Chondrocyte (in vitro differentiated cells): ENCODE results near the gene PHF5A. TPM values are rescaled to one million over a fixed set of nuclear protein-coding genes. Genes with fewer than 3 reads are reported as not detected.

Experiments used
- DNase-seq: peaks from one replicate; pipeline ENCODE4 v3.0.0; 2021; ENCODE audit warnings: mixed read lengths, low spot score
- H3K27ac Mint-ChIP-seq: one replicate; pipeline ENCODE4 v1.8.0; 2021; ENCODE audit warnings: mild to moderate bottlenecking, moderate library complexity, mixed read lengths; ENCODE audit not compliant: unreplicated experiment
- H3K27me3 Mint-ChIP-seq: 2 replicates; pipeline ENCODE4 v1.8.0; 2021; ENCODE audit warnings: low read depth, mixed read lengths
- H3K36me3 Mint-ChIP-seq: 2 replicates; pipeline ENCODE4 v1.8.0; 2021; ENCODE audit warnings: low read depth, mixed read lengths
- H3K4me1 Mint-ChIP-seq: 2 replicates; pipeline ENCODE4 v1.8.0; 2021; ENCODE audit warnings: low read depth, mild to moderate bottlenecking, mixed read lengths
- H3K4me3 Mint-ChIP-seq: one replicate; pipeline ENCODE4 v1.8.0; 2021; ENCODE audit warnings: mild to moderate bottlenecking, moderate library complexity, mixed read lengths; ENCODE audit not compliant: unreplicated experiment
- H3K9me3 Mint-ChIP-seq: 2 replicates; pipeline ENCODE4 v1.8.0; 2021; ENCODE audit warnings: low read depth, mixed read lengths
- CTCF ChIP-seq: fragments of 200-600 bp; sonication (generic); IDR thresholded peaks from 2 replicates; pipeline ENCODE4 v1.5.0; 2021; ENCODE audit warnings: antibody characterized with exemption, mild to moderate bottlenecking, moderate library complexity
- total RNA-seq: library from RNA; stranded (reverse); gene quantifications from 3 replicates; pipeline ENCODE4 v1.2.1, GENCODE V29; 2021

Gene PHF5A
- total RNA-seq, 1 donor from 2014 or later, result 26.8 TPM

GRCh38 chr22:41458161-41458728, 10.2 kb downstream of the PHF5A start:
- no peak overlapping the region for H3K4me3 Mint-ChIP-seq
- no peak for TF ChIP-seq CTCF
- peak; percentile 13 for DNase-seq
- no peaks in the 10 kb centered on the region for H3K9me3 Mint-ChIP-seq
- no peaks in the 10 kb centered on the region for H3K4me1 Mint-ChIP-seq
- no peak overlapping the region for H3K27ac Mint-ChIP-seq
- H3K36me3 Mint-ChIP-seq, result peaks cover 14% of the 10 kb centered on the region
- no peaks in the 10 kb centered on the region for H3K27me3 Mint-ChIP-seq

GRCh38 chr22:41448189-41448808, 20.2 kb downstream of the PHF5A start:
- Mint-ChIP-seq H3K27ac (peak overlapping the region; percentile 99), H3K36me3 (peaks cover 2% of the 10 kb centered on the region), H3K27me3 (no peaks in the 10 kb centered on the region), H3K9me3 (no peaks in the 10 kb centered on the region), H3K4me3 (peak overlapping the region; percentile 97), H3K4me1 (peaks cover 18% of the 10 kb centered on the region)
- DNase-seq, result peak; percentile 95
- TF ChIP-seq CTCF, result no peak

- H3K4me3 Mint-ChIP-seq, result peak overlapping the region; percentile 97
- DNase-seq, result peak; percentile 95
- peaks cover 2% of the 10 kb centered on the region for H3K36me3 Mint-ChIP-seq
- no peaks in the 10 kb centered on the region for H3K9me3 Mint-ChIP-seq
- TF ChIP-seq CTCF, result no peak
- peak overlapping the region; percentile 99 for H3K27ac Mint-ChIP-seq
- no peaks in the 10 kb centered on the region for H3K27me3 Mint-ChIP-seq
- peaks cover 25% of the 10 kb centered on the region for H3K4me1 Mint-ChIP-seq
Measured at GRCh38 chr22:41447435-41448188, 20.9 kb downstream of the PHF5A start.

GRCh38 chr22:41446639-41447434, 21.7 kb downstream of the PHF5A start, which contains the start of gene TOB2:
Gene TOB2 (minus strand): TSS chr22:41446801. CDS start chr22:41437345, 9,456 bp downstream.
- Mint-ChIP-seq H3K9me3 (no peaks in the 10 kb centered on the region), H3K4me3 (peak within 1 kb of the TSS; percentile 97), H3K36me3 (peaks cover 2% of the 10 kb centered on the region), H3K4me1 (peaks cover 33% of the 10 kb centered on the region), H3K27ac (peak within 1 kb of the TSS; percentile 98), H3K27me3 (no peaks in the 10 kb centered on the region)
- DNase-seq, result peak; percentile 98
- TF ChIP-seq CTCF, result no peak
